Measurements from ENCODE around the gene FRMD1.

Gene FRMD1

GRCh38 chr6:168109171-168109570 lies 30.2 kb upstream of the FRMD1 start:
- no peak for DNase-seq (ENCODE audit: low read depth)
- Histone ChIP-seq H3K27me3 (replicated peaks; ENCODE audit: control insufficient read depth, insufficient read depth, low read length) (peaks cover 50% of the 10 kb centered on the region), H3K9ac (ENCODE audit: low read length) (no peak overlapping the region), H3K4me1 (ENCODE audit: control insufficient read depth, insufficient read depth, low read length) (peaks cover 3% of the 10 kb centered on the region), H3K4me3 (ENCODE audit: low read length) (no peak overlapping the region), H3K9me3 (ENCODE audit: control insufficient read depth, low read length) (no peaks in the 10 kb centered on the region), H3K36me3 (ENCODE audit: control insufficient read depth, insufficient read depth, low read length, severe bottlenecking) (no peaks in the 10 kb centered on the region)

GRCh38 chr6:168107191-168107983 lies 28.4 kb upstream of the FRMD1 start:
- H3K9me3 ChIP-seq (ENCODE audit: control insufficient read depth, low read length) = no peaks in the 10 kb centered on the region
- no peak for DNase-seq (ENCODE audit: low read depth)
- peaks cover 65% of the 10 kb centered on the region for H3K27me3 ChIP-seq (replicated peaks; ENCODE audit: control insufficient read depth, insufficient read depth, low read length)
- no peaks in the 10 kb centered on the region for H3K36me3 ChIP-seq (ENCODE audit: control insufficient read depth, insufficient read depth, low read length, severe bottlenecking)
- H3K4me1 ChIP-seq (ENCODE audit: control insufficient read depth, insufficient read depth, low read length) = peaks cover 3% of the 10 kb centered on the region
- H3K4me3 ChIP-seq (ENCODE audit: low read length) = no peak overlapping the region
- no peak overlapping the region for H3K9ac ChIP-seq (ENCODE audit: low read length)

- H3K4me3 ChIP-seq (ENCODE audit: low read length) = no peak overlapping the region
- peaks cover 72% of the 10 kb centered on the region for H3K27me3 ChIP-seq (replicated peaks; ENCODE audit: control insufficient read depth, insufficient read depth, low read length)
- H3K9ac ChIP-seq (ENCODE audit: low read length) = no peak overlapping the region
- DNase-seq (ENCODE audit: low read depth) = no peak
- H3K9me3 ChIP-seq (ENCODE audit: control insufficient read depth, low read length) = no peaks in the 10 kb centered on the region
- no peaks in the 10 kb centered on the region for H3K36me3 ChIP-seq (ENCODE audit: control insufficient read depth, insufficient read depth, low read length, severe bottlenecking)
- H3K4me1 ChIP-seq (ENCODE audit: control insufficient read depth, insufficient read depth, low read length) = peaks cover 3% of the 10 kb centered on the region
These were observed 27.6 kb upstream of the FRMD1 start for GRCh38 chr6:168106633-168107005.

- DNase-seq (ENCODE audit: low read depth) = no peak
- Histone ChIP-seq H3K9ac (ENCODE audit: low read length) (no peak overlapping the region), H3K4me1 (ENCODE audit: control insufficient read depth, insufficient read depth, low read length) (peaks cover 3% of the 10 kb centered on the region)
These were observed 27.0 kb upstream of the FRMD1 start for GRCh38 chr6:168105813-168106632.

GRCh38 chr6:168104636-168105035 lies 25.6 kb upstream of the FRMD1 start:
- Histone ChIP-seq H3K27me3 (replicated peaks; ENCODE audit: control insufficient read depth, insufficient read depth, low read length) (peaks cover 62% of the 10 kb centered on the region), H3K4me3 (ENCODE audit: low read length) (no peak overlapping the region), H3K9me3 (ENCODE audit: control insufficient read depth, low read length) (no peaks in the 10 kb centered on the region), H3K4me1 (ENCODE audit: control insufficient read depth, insufficient read depth, low read length) (peaks cover 3% of the 10 kb centered on the region), H3K36me3 (ENCODE audit: control insufficient read depth, insufficient read depth, low read length, severe bottlenecking) (no peaks in the 10 kb centered on the region), H3K9ac (ENCODE audit: low read length) (no peak overlapping the region)
- DNase-seq (ENCODE audit: low read depth) = no peak

More at GRCh38 chr6:168105813-168106632, 27.0 kb upstream of the FRMD1 start:
- Histone ChIP-seq H3K36me3 (ENCODE audit: control insufficient read depth, insufficient read depth, low read length, severe bottlenecking) (no peaks in the 10 kb centered on the region), H3K4me3 (ENCODE audit: low read length) (no peak overlapping the region), H3K27me3 (replicated peaks; ENCODE audit: control insufficient read depth, insufficient read depth, low read length) (peaks cover 68% of the 10 kb centered on the region), H3K9me3 (ENCODE audit: control insufficient read depth, low read length) (no peaks in the 10 kb centered on the region)

GRCh38 chr6:168103050-168103830 lies 24.2 kb upstream of the FRMD1 start:
- Histone ChIP-seq H3K27me3 (replicated peaks; ENCODE audit: control insufficient read depth, insufficient read depth, low read length) (peaks cover 53% of the 10 kb centered on the region), H3K36me3 (ENCODE audit: control insufficient read depth, insufficient read depth, low read length, severe bottlenecking) (no peaks in the 10 kb centered on the region), H3K9ac (ENCODE audit: low read length) (no peak overlapping the region), H3K4me3 (ENCODE audit: low read length) (no peak overlapping the region), H3K9me3 (ENCODE audit: control insufficient read depth, low read length) (no peaks in the 10 kb centered on the region), H3K4me1 (ENCODE audit: control insufficient read depth, insufficient read depth, low read length) (peaks cover 3% of the 10 kb centered on the region)
- DNase-seq (ENCODE audit: low read depth) = no peak

GRCh38 chr6:168102315-168102985 lies 23.4 kb upstream of the FRMD1 start:
- Histone ChIP-seq H3K27me3 (replicated peaks; ENCODE audit: control insufficient read depth, insufficient read depth, low read length) (peaks cover 50% of the 10 kb centered on the region), H3K9ac (ENCODE audit: low read length) (no peak overlapping the region), H3K4me1 (ENCODE audit: control insufficient read depth, insufficient read depth, low read length) (no peaks in the 10 kb centered on the region), H3K4me3 (ENCODE audit: low read length) (no peak overlapping the region), H3K9me3 (ENCODE audit: control insufficient read depth, low read length) (no peaks in the 10 kb centered on the region), H3K36me3 (ENCODE audit: control insufficient read depth, insufficient read depth, low read length, severe bottlenecking) (no peaks in the 10 kb centered on the region)
- DNase-seq (ENCODE audit: low read depth) = no peak

- DNase-seq (ENCODE audit: low read depth) = no peak
- peaks cover 53% of the 10 kb centered on the region for H3K27me3 ChIP-seq (replicated peaks; ENCODE audit: control insufficient read depth, insufficient read depth, low read length)
- H3K4me1 ChIP-seq (ENCODE audit: control insufficient read depth, insufficient read depth, low read length) = no peaks in the 10 kb centered on the region
- no peak overlapping the region for H3K9ac ChIP-seq (ENCODE audit: low read length)
- H3K36me3 ChIP-seq (ENCODE audit: control insufficient read depth, insufficient read depth, low read length, severe bottlenecking) = no peaks in the 10 kb centered on the region
- no peak overlapping the region for H3K4me3 ChIP-seq (ENCODE audit: low read length)
- H3K9me3 ChIP-seq (ENCODE audit: control insufficient read depth, low read length) = no peaks in the 10 kb centered on the region
These were observed 22.7 kb upstream of the FRMD1 start for GRCh38 chr6:168101590-168102314.

GRCh38 chr6:168100803-168101589 lies 22.0 kb upstream of the FRMD1 start:
- Histone ChIP-seq H3K9me3 (ENCODE audit: control insufficient read depth, low read length) (no peaks in the 10 kb centered on the region), H3K27me3 (replicated peaks; ENCODE audit: control insufficient read depth, insufficient read depth, low read length) (peaks cover 53% of the 10 kb centered on the region), H3K36me3 (ENCODE audit: control insufficient read depth, insufficient read depth, low read length, severe bottlenecking) (no peaks in the 10 kb centered on the region), H3K4me3 (ENCODE audit: low read length) (no peak overlapping the region), H3K4me1 (ENCODE audit: control insufficient read depth, insufficient read depth, low read length) (no peaks in the 10 kb centered on the region), H3K9ac (ENCODE audit: low read length) (no peak overlapping the region)
- no peak for DNase-seq (ENCODE audit: low read depth)

Data from adipocyte (in vitro differentiated cells).